GM23338 (cell line): Measurements from ENCODE around the gene PHF23. TPM values are rescaled to one million over a fixed set of nuclear protein-coding genes. Genes with fewer than 3 reads are reported as not detected.

ENCODE experiments used
- ATAC-seq: fragments of 200-7000 bp; cut with Tn5 transposase; 3 replicates; pipeline ENCODE4 v1.9.1; 2020
- DNase-seq: peaks from one replicate; pipeline ENCODE4 v3.0.0-alpha.2; 2015; ENCODE audit warnings: low spot score
- H2AFZ ChIP-seq: fragments of 200-600 bp; sonication (generic); 2 replicates; pipeline ENCODE4 v1.8.0; 2016; ENCODE audit warnings: antibody characterized with exemption, mild to moderate bottlenecking, moderate library complexity
- H3F3A ChIP-seq: fragments of 200-600 bp; sonication (generic); replicated peaks from 2 replicates; pipeline ENCODE4 v1.8.0; 2017; ENCODE audit warnings: antibody characterized with exemption, mixed run types, low read depth
- H3K27ac ChIP-seq: fragments of 200-600 bp; sonication (generic); 2 replicates; pipeline ENCODE4 v1.6.1; 2016; ENCODE audit warnings: low read depth
- H3K27me3 ChIP-seq: fragments of 200-600 bp; sonication (generic); 2 replicates; pipeline ENCODE4 v1.8.0; 2016; ENCODE audit warnings: mild to moderate bottlenecking, mixed run types, moderate library complexity; ENCODE audit not compliant: insufficient read depth
- H3K36me3 ChIP-seq: fragments of 200-600 bp; sonication (generic); 2 replicates; pipeline ENCODE4 v1.8.0; 2016; ENCODE audit warnings: mild to moderate bottlenecking; ENCODE audit not compliant: insufficient read depth
- H3K4me1 ChIP-seq: fragments of 200-600 bp; sonication (generic); 2 replicates; pipeline ENCODE4 v1.8.0; 2016; ENCODE audit warnings: mild to moderate bottlenecking, moderate library complexity; ENCODE audit not compliant: insufficient read depth
- H3K4me2 ChIP-seq: fragments of 200-600 bp; sonication (generic); 2 replicates; pipeline ENCODE4 v1.7.1; 2017; ENCODE audit warnings: mixed run types
- H3K4me3 ChIP-seq: fragments of 200-600 bp; sonication (generic); 2 replicates; pipeline ENCODE4 v1.6.1; 2016; ENCODE audit warnings: mixed run types
- H3K79me2 ChIP-seq: fragments of 200-600 bp; sonication (generic); replicated peaks from 2 replicates; pipeline ENCODE4 v1.8.0; 2017; ENCODE audit warnings: mild to moderate bottlenecking; ENCODE audit not compliant: insufficient read depth
- H3K9me2 ChIP-seq: fragments of 200-600 bp; sonication (generic); 2 replicates; pipeline ENCODE4 v1.8.0; 2017; ENCODE audit not compliant: insufficient read depth
- H4K20me1 ChIP-seq: fragments of 200-600 bp; sonication (generic); replicated peaks from 2 replicates; pipeline ENCODE4 v1.8.0; 2017; ENCODE audit warnings: mild to moderate bottlenecking; ENCODE audit not compliant: insufficient read depth
- H3K27ac Mint-ChIP-seq: 2 replicates; pipeline ENCODE4 v1.8.0; 2020; ENCODE audit warnings: inconsistent platforms, mild to moderate bottlenecking, moderate library complexity, mixed read lengths
- H3K27me3 Mint-ChIP-seq: 3 replicates; pipeline ENCODE4 v1.8.0; 2022; ENCODE audit warnings: low read depth, mild to moderate bottlenecking, moderate library complexity, mixed read lengths, inconsistent platforms; ENCODE audit not compliant: insufficient read depth, poor library complexity
- H3K36me3 Mint-ChIP-seq: 3 replicates; pipeline ENCODE4 v1.8.0; 2021; ENCODE audit warnings: low read depth, mild to moderate bottlenecking, inconsistent platforms, moderate library complexity, mixed read lengths
- H3K4me1 Mint-ChIP-seq: 3 replicates; pipeline ENCODE4 v1.8.0; 2020; ENCODE audit warnings: mild to moderate bottlenecking, inconsistent platforms, mixed read lengths
- H3K4me3 Mint-ChIP-seq: 3 replicates; pipeline ENCODE4 v1.8.0; 2021; ENCODE audit warnings: moderate library complexity, mild to moderate bottlenecking, inconsistent platforms, mixed read lengths
- H3K9me3 Mint-ChIP-seq: 3 replicates; pipeline ENCODE4 v1.8.0; 2020; ENCODE audit warnings: moderate library complexity, mild to moderate bottlenecking, inconsistent platforms, mixed read lengths
- CREB1 ChIP-seq: fragments of 250-450 bp; sonication (Bioruptor Pico); IDR thresholded peaks from 2 replicates; pipeline ENCODE4 v1.5.0; 2020; ENCODE audit warnings: low read depth, mild to moderate bottlenecking, moderate library complexity
- CTCF ChIP-seq, 2 experiments: fragments of 200-600 bp in 1 of 2; sonication (generic) in 1 of 2; conservative IDR thresholded peaks; 2 replicates each; pipeline versions ENCODE4 v1.5.1 to v1.6.1; 2016 to 2017; ENCODE audit warnings: antibody characterized with exemption in 2 of 2, low read depth in 2 of 2, mild to moderate bottlenecking in 2 of 2, moderate library complexity in 1 of 2
- EZH2 ChIP-seq: fragments of 200-600 bp; sonication (generic); IDR thresholded peaks from one replicate; pipeline ENCODE4 v1.8.0; 2017; ENCODE audit warnings: antibody characterized with exemption, mild to moderate bottlenecking, low read depth; ENCODE audit not compliant: unreplicated experiment
- EZH2phosphoT487 ChIP-seq: fragments of 200-600 bp; sonication (generic); IDR thresholded peaks from one replicate; pipeline ENCODE4 v1.8.1; 2018; ENCODE audit warnings: antibody characterized with exemption; ENCODE audit not compliant: unreplicated experiment
- JUNB ChIP-seq: IDR thresholded peaks from one replicate; pipeline ENCODE4 v1.6.1; 2016; ENCODE audit warnings: antibody characterized with exemption; ENCODE audit not compliant: unreplicated experiment
- NANOG ChIP-seq: IDR thresholded peaks from 2 replicates; pipeline ENCODE4 v1.6.1; 2016; ENCODE audit warnings: antibody characterized with exemption, borderline replicate concordance
- POLR2AphosphoS5 ChIP-seq: IDR thresholded peaks from 2 replicates; pipeline ENCODE4 v1.6.1; 2016; ENCODE audit warnings: antibody characterized with exemption, low read depth
- REST ChIP-seq: IDR thresholded peaks from one replicate; pipeline ENCODE4 v1.6.1; 2018; ENCODE audit warnings: antibody characterized with exemption; ENCODE audit not compliant: unreplicated experiment
- STAT1 ChIP-seq: IDR thresholded peaks from one replicate; pipeline ENCODE4 v1.6.1; 2016; ENCODE audit warnings: antibody characterized with exemption; ENCODE audit not compliant: unreplicated experiment
- ZNF114 ChIP-seq: fragments of 250-450 bp; sonication (Bioruptor Pico); IDR thresholded peaks from 2 replicates; pipeline ENCODE4 v1.5.0; 2020; ENCODE audit warnings: mild to moderate bottlenecking, moderate library complexity
- ZNF331 ChIP-seq: fragments of 250-450 bp; sonication (Bioruptor Pico); IDR thresholded peaks from 2 replicates; pipeline ENCODE4 v1.5.0; 2020; ENCODE audit warnings: low read depth, mild to moderate bottlenecking, moderate library complexity
- polyA plus RNA-seq: library from polyadenylated mRNA; unstranded; fragments of >200 nt; fragmentation: Nextera tagmentation; extraction: Ambion mirVana; gene quantifications from 2 replicates; pipeline ENCODE4 v1.2.1, GENCODE V29; 2016
- total RNA-seq: library from RNA; depleted of rRNA; stranded (reverse); fragments of >200 nt; shearing (Covaris generic); gene quantifications from 2 replicates; pipeline ENCODE4 v1.2.3, GENCODE V29; 2014
- TF ChIP-seq, protein P1 (sequence below): fragments of 250-450 bp; sonication (Bioruptor Pico); IDR thresholded peaks from 2 replicates; pipeline ENCODE4 v1.5.0; 2020; ENCODE audit warnings: mild to moderate bottlenecking, moderate library complexity
- TF ChIP-seq, protein P2 (sequence below): IDR thresholded peaks from 2 replicates; pipeline ENCODE4 v1.6.1; 2016; ENCODE audit warnings: antibody characterized with exemption

Gene PHF23
- total and polyA plus RNA-seq, 2 experiments from 2014 or later, result 35.4 to 51.0 TPM

GRCh38 chr17:7279448-7279847 lies 40.2 kb upstream of the PHF23 start:
- Histone ChIP-seq H3F3A (peaks cover 15% of the 10 kb centered on the region; the same call in 1 of the 2 replicates), H3K4me1 (peaks cover 13% of the 10 kb centered on the region; the same call in 1 of the 2 replicates), H3K4me2 (peak overlapping the region; percentile 76; the same call in 1 of the 2 replicates), H3K27me3 (peaks cover 10% of the 10 kb centered on the region), H3K9me2 (no peaks in the 10 kb centered on the region), H3K4me3 (no peak overlapping the region), H3K36me3 (no peaks in the 10 kb centered on the region), H4K20me1 (no peaks in the 10 kb centered on the region; the same call in 1 of the 2 replicates), H2AFZ (peak overlapping the region; percentile 8), H3K79me2 (no peaks in the 10 kb centered on the region), H3K27ac (no peak overlapping the region)
- Mint-ChIP-seq H3K4me3 (peak overlapping the region; percentile 26; the same call in 1 of the 3 replicates), H3K27ac (no peak overlapping the region), H3K27me3 (peaks cover 15% of the 10 kb centered on the region), H3K9me3 (no peaks in the 10 kb centered on the region; the same call in 2 of the 3 replicates), H3K4me1 (peaks cover 24% of the 10 kb centered on the region), H3K36me3 (no peaks in the 10 kb centered on the region; the same call in 2 of the 3 replicates)
- DNase-seq, result no peak
- no peak for ATAC-seq
- TF ChIP-seq NANOG (no peak), CTCF (conservative IDR thresholded peaks at IDR 0.05; ENCODE audit: low read depth in 2 of 2) (no peak), POLR2AphosphoS5 (no peak), CREB1 (CRISPR knock-in tag) (no peak), ZNF331 (CRISPR knock-in tag) (no peak), EZH2phosphoT487 (no peak), ZNF114 (CRISPR knock-in tag) (no peak), EZH2 (no peak), JUNB (no peak), REST (no peak), STAT1 (no peak)
- TF ChIP-seq, protein P1, sequence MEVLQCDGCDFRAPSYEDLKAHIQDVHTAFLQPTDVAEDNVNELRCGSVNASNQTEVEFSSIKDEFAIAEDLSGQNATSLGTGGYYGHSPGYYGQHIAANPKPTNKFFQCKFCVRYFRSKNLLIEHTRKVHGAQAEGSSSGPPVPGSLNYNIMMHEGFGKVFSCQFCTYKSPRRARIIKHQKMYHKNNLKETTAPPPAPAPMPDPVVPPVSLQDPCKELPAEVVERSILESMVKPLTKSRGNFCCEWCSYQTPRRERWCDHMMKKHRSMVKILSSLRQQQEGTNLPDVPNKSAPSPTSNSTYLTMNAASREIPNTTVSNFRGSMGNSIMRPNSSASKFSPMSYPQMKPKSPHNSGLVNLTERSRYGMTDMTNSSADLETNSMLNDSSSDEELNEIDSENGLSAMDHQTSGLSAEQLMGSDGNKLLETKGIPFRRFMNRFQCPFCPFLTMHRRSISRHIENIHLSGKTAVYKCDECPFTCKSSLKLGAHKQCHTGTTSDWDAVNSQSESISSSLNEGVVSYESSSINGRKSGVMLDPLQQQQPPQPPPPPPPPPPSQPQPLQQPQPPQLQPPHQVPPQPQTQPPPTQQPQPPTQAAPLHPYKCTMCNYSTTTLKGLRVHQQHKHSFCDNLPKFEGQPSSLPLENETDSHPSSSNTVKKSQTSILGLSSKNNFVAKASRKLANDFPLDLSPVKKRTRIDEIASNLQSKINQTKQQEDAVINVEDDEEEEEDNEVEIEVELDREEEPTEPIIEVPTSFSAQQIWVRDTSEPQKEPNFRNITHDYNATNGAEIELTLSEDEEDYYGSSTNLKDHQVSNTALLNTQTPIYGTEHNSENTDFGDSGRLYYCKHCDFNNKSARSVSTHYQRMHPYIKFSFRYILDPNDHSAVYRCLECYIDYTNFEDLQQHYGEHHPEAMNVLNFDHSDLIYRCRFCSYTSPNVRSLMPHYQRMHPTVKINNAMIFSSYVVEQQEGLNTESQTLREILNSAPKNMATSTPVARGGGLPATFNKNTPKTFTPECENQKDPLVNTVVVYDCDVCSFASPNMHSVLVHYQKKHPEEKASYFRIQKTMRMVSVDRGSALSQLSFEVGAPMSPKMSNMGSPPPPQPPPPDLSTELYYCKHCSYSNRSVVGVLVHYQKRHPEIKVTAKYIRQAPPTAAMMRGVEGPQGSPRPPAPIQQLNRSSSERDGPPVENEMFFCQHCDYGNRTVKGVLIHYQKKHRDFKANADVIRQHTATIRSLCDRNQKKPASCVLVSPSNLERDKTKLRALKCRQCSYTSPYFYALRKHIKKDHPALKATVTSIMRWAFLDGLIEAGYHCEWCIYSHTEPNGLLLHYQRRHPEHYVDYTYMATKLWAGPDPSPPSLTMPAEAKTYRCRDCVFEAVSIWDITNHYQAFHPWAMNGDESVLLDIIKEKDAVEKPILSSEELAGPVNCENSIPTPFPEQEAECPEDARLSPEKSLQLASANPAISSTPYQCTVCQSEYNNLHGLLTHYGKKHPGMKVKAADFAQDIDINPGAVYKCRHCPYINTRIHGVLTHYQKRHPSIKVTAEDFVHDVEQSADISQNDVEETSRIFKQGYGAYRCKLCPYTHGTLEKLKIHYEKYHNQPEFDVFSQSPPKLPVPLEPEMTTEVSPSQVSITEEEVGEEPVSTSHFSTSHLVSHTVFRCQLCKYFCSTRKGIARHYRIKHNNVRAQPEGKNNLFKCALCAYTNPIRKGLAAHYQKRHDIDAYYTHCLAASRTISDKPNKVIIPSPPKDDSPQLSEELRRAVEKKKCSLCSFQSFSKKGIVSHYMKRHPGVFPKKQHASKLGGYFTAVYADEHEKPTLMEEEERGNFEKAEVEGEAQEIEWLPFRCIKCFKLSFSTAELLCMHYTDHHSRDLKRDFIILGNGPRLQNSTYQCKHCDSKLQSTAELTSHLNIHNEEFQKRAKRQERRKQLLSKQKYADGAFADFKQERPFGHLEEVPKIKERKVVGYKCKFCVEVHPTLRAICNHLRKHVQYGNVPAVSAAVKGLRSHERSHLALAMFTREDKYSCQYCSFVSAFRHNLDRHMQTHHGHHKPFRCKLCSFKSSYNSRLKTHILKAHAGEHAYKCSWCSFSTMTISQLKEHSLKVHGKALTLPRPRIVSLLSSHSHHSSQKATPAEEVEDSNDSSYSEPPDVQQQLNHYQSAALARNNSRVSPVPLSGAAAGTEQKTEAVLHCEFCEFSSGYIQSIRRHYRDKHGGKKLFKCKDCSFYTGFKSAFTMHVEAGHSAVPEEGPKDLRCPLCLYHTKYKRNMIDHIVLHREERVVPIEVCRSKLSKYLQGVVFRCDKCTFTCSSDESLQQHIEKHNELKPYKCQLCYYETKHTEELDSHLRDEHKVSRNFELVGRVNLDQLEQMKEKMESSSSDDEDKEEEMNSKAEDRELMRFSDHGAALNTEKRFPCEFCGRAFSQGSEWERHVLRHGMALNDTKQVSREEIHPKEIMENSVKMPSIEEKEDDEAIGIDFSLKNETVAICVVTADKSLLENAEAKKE (CRISPR knock-in tag), result no peak
- TF ChIP-seq, protein P2, sequence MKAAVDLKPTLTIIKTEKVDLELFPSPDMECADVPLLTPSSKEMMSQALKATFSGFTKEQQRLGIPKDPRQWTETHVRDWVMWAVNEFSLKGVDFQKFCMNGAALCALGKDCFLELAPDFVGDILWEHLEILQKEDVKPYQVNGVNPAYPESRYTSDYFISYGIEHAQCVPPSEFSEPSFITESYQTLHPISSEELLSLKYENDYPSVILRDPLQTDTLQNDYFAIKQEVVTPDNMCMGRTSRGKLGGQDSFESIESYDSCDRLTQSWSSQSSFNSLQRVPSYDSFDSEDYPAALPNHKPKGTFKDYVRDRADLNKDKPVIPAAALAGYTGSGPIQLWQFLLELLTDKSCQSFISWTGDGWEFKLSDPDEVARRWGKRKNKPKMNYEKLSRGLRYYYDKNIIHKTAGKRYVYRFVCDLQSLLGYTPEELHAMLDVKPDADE, result no peak
